Suppressor macrophage treated with lipopolysaccharide for 4 hours (primary cell): Measurements from ENCODE around the gene SIPA1.

Experiments
- DNase-seq: peaks from one replicate; pipeline ENCODE4 v3.0.0-alpha.2; 2020

Gene SIPA1

DNA sequence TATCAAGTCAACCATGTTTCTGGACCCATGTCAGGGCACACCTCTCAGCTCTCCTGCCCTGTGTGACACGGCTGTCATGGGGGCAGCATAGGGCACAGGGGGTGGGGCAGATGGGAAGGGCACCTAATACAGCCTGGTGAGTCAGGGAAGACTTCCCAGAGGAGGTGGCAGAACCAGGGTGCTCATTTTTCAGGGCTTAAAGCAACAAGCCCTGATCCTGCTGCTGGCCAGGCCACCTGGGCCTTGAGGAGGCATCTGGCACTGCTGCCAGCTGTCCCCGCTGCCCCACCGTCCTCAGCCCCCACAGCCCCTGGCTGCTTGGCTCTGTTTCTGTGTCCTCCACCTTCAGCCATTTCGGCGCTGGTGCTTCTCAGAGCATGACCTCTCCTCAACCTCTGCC is 28.2 kb upstream of the SIPA1 start:
- DNase-seq, result no peak

- DNase-seq, result peak; percentile 32
Measured at GRCh38 chr11:65610404-65610803, 27.5 kb upstream of the SIPA1 start.

- DNase-seq, result peak; percentile 87
Measured at GRCh38 chr11:65611028-65611757, 26.7 kb upstream of the SIPA1 start.

DNA sequence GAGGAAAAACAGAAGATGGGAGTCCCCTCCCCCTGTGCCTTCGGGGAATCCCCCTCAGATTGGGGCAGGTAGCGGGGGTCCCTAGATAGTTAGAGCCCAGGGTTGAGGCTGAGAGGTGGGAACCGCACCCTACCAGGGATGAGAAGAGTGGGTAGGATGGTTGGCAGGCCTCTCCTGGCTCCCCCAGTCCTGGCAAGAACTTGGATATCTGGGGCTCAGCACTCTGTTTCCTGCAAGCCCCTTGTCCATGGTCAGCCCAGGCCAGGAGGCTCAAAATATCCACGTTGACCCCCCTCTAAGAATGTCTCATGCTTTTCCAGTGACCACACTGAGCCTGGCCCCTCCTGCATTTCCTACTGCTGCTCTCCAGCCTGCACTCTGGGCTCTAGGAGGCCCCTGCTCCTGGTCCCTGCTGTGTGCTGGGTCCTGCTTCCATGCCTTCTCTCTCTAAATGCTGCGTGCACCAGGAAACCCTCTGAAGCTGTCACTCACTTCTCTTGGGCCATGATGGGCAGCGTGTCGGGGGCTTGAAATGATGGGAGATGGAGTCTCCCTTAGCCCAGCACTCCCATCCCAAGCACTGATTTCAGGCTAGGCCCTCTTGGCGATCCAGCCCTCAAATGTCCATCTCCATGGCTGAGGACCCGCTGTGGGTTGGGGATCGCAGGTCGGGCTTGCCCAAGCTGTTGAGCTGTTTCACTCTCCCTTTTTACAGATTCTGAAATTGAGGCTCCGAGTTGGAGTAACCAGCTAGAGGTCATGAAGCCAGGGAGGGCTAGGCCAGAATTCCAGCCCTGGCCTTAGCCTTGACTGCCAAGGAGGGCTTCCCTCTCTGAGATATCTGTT is 25.9 kb upstream of the SIPA1 start:
- no peak for DNase-seq

DNA sequence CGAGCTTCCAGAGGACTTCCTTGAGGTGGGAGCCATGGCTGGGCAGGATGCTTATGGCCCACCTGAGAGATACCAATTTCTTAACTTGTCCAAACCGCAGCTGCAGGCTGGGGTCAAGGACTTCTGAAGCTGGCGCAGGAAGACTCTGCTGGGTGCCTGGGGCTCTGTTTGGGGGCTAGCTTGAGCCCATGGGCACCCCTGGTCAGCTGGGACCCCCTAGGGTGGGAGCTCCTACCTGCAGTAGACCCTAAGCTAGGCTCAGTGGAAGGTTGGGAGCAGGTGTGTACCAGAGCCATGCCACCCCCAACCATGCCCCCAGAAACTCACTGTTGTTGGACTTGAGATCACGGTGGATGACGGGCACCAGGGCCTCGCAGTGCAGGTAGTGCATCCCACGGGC is 25.2 kb upstream of the SIPA1 start:
- no peak for DNase-seq

- DNase-seq, result peak; percentile 26
Measured at GRCh38 chr11:65613091-65613928, 24.6 kb upstream of the SIPA1 start.

GRCh38 chr11:65615229-65615949 is 22.5 kb upstream of the SIPA1 start, which contains the start of gene PCNX3:
TSS of gene PCNX3 (plus strand) at chr11:65615776. CDS start at chr11:65616312, 536 bp downstream.
- peak; percentile 100 for DNase-seq

DNA sequence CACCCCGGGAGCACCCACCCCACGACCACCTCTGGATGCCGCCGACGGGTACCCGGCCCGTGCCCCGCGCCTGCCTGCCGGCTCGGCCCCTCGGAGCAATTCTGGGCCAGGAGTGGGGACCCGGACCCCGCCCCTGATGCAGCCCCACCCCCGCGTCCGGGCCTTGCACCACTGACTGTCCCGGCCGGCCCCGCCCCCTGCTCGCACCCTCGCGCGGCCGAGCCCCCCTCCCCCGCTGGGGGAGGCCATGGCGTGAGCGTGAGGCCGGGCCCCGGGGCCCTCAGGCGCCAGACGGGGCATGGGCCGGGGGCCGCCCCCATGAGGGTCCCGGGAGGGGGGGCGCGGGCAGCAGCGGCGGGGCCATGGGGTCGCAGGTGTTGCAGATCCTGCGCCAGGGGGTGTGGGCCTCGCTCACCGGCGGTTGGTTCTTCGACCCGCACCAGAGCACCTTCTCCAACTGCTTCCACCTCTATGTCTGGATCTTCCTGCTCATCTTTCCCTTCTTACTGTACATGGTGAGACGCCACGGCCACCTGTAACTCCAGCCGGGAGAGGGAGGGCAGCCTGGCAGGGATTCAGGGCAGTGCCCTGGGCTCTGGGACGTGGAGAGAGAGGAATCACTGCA is 21.8 kb upstream of the SIPA1 start:
- DNase-seq, result no peak

- no peak for DNase-seq
Measured at GRCh38 chr11:65616575-65617001, 21.3 kb upstream of the SIPA1 start.

DNA sequence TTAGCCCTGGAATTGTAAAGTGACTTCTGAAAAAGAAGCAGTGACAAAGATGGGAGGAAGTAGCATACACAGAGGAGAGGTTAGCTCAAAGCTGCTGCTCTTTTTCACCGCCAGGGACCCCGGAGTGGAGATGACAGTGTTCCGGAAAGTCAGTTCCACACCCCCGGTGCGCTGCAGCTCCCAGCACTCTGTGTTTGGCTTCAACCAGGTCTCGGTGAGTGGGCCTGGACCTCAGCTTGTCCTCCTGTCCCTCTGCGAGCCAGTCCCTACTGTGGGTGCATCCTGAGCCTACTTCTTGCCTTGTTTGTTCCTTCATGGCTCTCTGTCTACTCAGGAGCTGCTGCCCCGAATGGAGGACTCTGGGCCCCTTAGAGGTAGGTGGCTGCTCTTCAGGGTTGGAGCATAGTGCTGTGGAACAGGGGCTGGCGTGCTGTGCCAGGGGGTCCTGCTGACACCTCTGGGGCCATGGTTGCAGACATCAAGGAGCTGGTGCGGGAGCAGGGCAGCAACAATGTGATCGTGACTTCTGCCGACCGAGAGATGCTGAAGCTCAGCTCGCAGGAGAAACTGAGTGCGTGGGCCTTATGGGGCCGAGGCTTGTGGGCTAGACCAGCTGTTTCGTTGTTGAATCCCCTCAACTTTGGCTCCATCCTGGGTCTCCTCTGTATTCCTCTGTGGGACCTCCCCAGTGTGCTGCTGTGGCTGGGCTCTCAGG is 20.6 kb upstream of the SIPA1 start:
- no peak for DNase-seq

DNA sequence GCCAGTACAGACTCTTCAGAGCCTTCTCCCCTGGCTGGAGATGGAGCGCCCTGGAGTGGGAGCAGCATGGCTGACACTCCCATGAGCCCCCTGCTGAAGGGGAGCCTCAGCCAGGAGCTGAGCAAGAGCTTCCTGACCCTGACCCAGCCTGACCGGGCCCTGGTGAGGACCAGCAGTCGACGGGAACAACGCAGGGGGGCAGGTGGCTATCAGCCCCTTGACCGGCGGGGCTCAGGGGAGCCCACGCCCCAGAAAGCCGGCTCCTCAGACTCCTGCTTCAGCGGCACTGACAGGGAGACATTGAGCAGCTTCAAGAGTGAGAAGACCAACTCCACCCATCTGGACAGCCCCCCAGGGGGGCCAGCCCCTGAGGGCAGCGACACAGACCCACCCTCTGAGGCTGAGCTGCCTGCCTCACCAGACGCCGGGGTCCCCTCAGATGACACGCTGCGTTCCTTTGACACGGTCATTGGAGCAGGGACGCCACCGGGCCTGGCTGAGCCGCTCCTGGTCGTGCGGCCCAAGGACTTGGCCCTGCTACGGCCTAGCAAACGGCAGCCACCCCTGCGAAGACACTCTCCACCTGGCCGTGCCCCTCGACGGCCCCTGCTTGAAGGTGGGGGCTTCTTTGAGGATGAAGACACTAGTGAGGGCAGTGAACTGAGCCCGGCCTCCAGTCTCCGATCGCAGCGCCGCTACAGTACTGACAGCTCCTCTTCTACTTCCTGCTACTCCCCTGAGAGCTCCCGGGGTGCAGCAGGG is 19.7 kb upstream of the SIPA1 start:
- DNase-seq, result no peak

GRCh38 chr11:65618763-65619162 is 19.1 kb upstream of the SIPA1 start:
- DNase-seq, result no peak

GRCh38 chr11:65619281-65619928 is 18.5 kb upstream of the SIPA1 start:
- DNase-seq, result no peak

DNA sequence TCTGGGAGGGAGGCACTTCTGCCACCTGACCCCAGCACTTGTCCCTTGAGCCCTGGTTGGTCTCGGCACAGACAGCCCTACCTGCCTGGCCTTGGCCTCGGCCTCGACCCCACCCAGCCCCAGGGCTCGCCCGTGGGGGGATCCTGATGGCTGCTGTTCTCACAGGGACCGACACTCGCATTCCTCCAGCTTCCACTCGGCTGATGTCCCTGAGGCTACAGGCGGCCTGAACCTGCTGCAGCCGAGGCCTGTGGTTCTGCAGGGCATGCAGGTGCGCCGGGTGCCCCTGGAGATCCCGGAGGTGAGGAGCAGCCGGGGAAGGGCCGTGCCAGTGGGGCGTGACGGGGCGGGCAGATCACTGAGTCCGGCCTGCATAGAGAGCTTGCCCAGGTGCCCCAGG is 17.2 kb upstream of the SIPA1 start:
- no peak for DNase-seq

DNA sequence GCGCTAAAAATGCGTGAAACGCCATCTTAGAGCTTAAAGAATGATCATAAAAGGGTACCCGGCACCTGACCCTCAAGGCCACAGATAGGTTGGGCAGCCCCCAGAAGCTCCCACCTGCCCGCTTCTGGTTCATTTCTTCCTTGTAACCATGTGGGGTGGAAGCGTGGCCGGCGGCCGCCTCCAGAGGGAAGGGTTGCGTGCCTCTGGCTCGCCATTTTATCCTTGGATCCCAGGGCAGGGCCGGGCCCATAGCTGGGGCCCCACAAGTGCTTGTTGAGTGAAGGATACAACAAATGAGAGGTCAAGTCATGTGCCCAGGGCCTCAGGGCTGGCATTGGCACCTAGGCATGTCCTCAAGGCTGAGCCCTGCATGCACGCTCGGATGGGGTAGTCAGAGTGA is 16.4 kb upstream of the SIPA1 start:
- no peak for DNase-seq

DNA sequence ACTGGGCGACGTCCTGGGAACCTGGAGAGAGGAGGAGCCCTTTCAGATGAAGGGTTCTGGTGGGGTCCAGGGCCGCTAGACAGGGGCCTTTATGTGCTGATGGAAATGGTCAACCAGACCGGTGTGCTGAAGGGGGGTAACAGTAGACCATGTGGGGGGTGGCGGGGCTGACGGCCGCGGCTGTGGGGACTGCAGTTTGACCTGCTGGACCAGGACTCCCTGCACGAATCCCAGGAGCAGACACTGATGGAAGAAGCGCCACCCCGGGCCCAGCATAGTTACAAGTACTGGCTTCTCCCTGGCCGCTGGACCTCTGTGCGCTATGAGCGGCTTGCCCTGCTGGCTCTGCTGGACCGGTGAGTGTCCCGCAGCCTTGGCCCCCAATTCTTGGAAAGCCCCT is 15.9 kb upstream of the SIPA1 start:
- DNase-seq, result no peak

DNA sequence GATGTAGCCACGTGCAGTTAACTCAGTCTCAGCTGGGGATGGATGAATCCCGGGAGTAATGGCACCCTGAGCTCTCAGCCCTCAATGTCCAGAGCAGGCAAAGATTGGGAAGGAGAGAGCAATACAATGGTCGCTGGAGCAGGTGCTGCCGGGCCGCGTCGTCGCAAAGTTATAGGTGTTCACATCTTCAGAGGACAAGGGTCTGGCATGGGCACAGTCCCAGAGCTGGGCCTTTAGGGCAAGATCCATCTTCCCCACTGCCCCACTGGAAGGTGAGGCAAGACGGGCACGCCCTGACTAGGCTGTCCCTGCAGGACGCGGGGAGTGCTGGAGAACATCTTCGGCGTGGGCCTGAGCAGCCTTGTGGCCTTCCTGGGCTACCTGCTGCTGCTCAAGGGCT is 14.7 kb upstream of the SIPA1 start:
- no peak for DNase-seq

DNA sequence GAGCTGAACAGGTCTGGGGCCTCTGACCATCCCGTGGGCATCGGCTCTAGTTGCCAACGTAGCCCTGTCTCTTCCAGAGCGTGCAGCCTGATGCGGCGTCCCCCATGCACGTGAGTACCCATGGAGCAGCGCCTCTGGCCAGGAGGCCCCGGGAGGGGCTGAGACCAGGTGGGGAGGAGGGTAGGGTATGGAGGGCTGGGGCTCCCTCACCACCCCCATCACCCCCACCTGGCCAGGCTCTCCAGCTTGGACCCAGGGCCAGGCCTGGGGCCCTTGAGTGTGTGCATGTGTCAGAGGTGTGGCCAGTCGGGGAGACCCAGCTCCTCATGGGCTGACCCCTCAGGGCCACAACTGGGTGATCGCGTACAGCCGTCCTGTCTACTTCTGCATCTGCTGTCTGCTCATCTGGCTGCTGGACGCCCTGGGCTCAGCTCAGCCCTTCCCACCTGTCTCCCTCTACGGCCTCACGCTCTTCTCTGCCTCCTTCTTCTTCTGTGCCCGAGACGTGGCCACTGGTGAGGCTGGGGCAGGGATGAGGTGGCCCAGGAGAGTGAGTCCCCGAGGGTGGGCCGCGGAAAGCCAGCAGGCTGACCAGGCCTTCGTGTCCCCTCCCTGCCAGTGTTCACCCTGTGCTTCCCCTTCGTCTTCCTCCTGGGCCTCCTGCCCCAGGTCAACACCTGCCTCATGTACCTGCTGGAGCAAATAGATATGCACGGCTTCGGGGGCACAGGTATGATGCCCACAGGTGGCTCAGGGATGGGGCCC is 13.9 kb upstream of the SIPA1 start:
- no peak for DNase-seq

DNA sequence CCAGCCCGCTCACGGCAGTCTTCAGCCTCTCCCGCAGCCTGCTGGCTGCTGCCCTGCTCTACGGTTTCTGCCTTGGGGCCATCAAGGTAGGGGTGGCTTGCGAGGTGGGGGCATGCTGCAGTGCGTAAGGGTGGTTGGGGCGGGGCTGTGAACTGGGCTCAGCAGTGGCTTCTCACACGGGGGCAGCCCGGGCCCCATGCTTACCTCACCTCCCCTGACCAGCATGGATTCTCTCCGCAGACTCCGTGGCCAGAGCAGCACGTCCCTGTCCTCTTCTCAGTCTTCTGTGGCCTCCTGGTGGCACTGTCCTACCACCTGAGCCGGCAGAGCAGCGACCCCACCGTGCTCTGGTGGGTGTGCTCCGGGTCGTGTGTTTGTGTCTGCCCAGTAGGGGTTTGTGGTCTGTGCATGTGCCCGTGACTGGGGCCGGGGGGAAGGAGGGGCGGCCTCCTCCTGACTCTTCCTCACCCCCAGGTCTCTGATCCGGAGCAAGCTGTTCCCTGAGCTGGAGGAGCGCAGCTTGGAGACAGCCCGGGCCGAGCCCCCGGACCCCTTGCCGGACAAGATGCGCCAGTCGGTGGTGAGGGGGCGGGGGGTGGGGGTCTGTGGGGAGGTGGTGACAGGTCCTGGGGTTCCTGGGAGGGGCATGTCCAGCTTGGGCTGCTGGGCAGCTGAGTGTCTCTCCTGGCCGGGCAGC is 12.8 kb upstream of the SIPA1 start:
- no peak for DNase-seq
